Measurements from ENCODE around the gene IPPK.

DNA sequence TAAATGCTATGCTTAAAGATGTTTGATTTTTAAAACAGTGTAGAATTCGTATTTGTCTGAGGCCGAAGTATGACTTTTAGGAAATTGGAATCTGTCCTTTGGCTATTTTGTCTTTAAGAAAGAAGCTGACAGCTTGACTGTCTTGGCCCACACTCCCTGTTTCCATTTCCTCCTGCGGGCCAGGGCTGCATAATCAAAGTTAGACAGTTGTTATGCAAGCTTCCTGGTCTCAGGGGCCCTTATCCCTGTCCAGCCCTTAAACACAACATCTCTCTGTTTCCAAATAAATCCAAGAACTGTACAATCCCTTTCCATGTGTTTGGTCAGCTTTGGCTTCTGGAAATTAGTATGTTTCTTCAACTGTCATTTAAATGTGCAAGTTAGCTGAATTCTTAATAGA, 79.6 kb downstream of the IPPK start:
- TF ChIP-seq CTCF (conservative IDR thresholded peaks at IDR 0.05 in 1 of 2, IDR thresholded peaks at IDR 0.05 in 1 of 2; ENCODE audit: low read depth in 1 of 2, low read length in 2 of 2) (no peak), EZH2 (IDR thresholded peaks at IDR 0.05; ENCODE audit: low read length, missing control alignments) (no peak)

All from fibroblast of lung (primary cell).